Measurements from ENCODE around the gene CAPZB.

DNA sequence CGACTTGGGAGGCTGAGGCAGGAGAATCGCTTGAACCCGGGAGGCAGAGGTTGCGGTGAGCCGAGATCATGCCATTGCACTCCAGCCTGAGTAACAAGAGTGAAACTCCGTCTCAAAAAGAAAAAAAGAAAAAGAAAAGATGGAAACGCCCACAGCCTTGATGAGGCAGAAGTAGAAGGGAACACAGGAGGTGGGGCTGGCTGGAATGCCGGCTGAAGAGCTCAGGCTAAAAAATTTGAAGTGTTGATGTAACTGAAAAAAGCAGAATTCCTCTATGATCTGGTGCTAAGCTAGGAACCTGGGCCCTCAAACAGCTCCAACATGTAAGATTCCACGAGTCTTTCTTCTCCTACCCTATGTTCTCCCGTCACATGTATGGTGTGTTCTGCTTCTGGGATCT is 119.6 kb downstream of the CAPZB start:
- TF ChIP-seq POLR2AphosphoS5 (IDR thresholded peaks at IDR 0.05; ENCODE audit: low read depth), result no peak
- TF ChIP-seq, protein P1, sequence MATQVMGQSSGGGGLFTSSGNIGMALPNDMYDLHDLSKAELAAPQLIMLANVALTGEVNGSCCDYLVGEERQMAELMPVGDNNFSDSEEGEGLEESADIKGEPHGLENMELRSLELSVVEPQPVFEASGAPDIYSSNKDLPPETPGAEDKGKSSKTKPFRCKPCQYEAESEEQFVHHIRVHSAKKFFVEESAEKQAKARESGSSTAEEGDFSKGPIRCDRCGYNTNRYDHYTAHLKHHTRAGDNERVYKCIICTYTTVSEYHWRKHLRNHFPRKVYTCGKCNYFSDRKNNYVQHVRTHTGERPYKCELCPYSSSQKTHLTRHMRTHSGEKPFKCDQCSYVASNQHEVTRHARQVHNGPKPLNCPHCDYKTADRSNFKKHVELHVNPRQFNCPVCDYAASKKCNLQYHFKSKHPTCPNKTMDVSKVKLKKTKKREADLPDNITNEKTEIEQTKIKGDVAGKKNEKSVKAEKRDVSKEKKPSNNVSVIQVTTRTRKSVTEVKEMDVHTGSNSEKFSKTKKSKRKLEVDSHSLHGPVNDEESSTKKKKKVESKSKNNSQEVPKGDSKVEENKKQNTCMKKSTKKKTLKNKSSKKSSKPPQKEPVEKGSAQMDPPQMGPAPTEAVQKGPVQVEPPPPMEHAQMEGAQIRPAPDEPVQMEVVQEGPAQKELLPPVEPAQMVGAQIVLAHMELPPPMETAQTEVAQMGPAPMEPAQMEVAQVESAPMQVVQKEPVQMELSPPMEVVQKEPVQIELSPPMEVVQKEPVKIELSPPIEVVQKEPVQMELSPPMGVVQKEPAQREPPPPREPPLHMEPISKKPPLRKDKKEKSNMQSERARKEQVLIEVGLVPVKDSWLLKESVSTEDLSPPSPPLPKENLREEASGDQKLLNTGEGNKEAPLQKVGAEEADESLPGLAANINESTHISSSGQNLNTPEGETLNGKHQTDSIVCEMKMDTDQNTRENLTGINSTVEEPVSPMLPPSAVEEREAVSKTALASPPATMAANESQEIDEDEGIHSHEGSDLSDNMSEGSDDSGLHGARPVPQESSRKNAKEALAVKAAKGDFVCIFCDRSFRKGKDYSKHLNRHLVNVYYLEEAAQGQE (IDR thresholded peaks at IDR 0.05; ENCODE audit: insufficient replicate concordance, low read depth), result no peak
- TF ChIP-seq, protein P2, sequence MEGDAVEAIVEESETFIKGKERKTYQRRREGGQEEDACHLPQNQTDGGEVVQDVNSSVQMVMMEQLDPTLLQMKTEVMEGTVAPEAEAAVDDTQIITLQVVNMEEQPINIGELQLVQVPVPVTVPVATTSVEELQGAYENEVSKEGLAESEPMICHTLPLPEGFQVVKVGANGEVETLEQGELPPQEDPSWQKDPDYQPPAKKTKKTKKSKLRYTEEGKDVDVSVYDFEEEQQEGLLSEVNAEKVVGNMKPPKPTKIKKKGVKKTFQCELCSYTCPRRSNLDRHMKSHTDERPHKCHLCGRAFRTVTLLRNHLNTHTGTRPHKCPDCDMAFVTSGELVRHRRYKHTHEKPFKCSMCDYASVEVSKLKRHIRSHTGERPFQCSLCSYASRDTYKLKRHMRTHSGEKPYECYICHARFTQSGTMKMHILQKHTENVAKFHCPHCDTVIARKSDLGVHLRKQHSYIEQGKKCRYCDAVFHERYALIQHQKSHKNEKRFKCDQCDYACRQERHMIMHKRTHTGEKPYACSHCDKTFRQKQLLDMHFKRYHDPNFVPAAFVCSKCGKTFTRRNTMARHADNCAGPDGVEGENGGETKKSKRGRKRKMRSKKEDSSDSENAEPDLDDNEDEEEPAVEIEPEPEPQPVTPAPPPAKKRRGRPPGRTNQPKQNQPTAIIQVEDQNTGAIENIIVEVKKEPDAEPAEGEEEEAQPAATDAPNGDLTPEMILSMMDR (IDR thresholded peaks at IDR 0.05; ENCODE audit: insufficient read depth, low read length), result no peak
